OCI-LY3 (cell line): ENCODE results near the gene SLC25A20.
"Not testable (repeated sequence)": the region's sequence is repeated elsewhere in the genome, so short reads cannot be mapped to it uniquely, and the experiment has no call there.

Source experiments
- H2AFZ ChIP-seq: fragments of 200-600, 300-600 bp; shearing (Covaris generic); 2 replicates; pipeline ENCODE4 v1.6.0; 2014; ENCODE audit warnings: antibody characterized with exemption, low read depth, low read length
- H3K27ac ChIP-seq: fragments of 200-600, 300-600 bp; sonication (generic); 2 replicates; pipeline ENCODE4 v1.5.1; 2014; ENCODE audit warnings: mild to moderate bottlenecking, low read length, moderate library complexity, mixed read lengths
- H3K27me3 ChIP-seq: fragments of 200-600, 300-600 bp; sonication (generic); 2 replicates; pipeline ENCODE4 v1.6.1; 2014; ENCODE audit warnings: low read depth, low read length, mixed read lengths
- H3K36me3 ChIP-seq: fragments of 200-600, 300-600 bp; sonication (generic); replicated peaks from 2 replicates; pipeline ENCODE3; 2014; ENCODE audit warnings: low read depth, low read length, mixed read lengths
- H3K4me1 ChIP-seq: fragments of 300-600, 200-600 bp; sonication (generic); 2 replicates; pipeline ENCODE4 v1.6.1; 2014; ENCODE audit warnings: low read length, mixed read lengths
- H3K4me2 ChIP-seq: fragments of 200-600, 300-600 bp; sonication (generic); 2 replicates; pipeline ENCODE4 v1.6.1; 2014; ENCODE audit warnings: low read length, mixed read lengths
- H3K4me3 ChIP-seq: fragments of 300-600, 200-600 bp; sonication (generic); 2 replicates; pipeline ENCODE4 v1.5.1; 2014; ENCODE audit warnings: antibody characterized with exemption, mild to moderate bottlenecking, low read length, moderate library complexity
- H3K79me2 ChIP-seq: fragments of 300-600, 200-600 bp; shearing (Covaris generic); 2 replicates; pipeline ENCODE4 v1.6.1; 2014; ENCODE audit warnings: mild to moderate bottlenecking, low read length, mixed read lengths
- H3K9ac ChIP-seq: fragments of 300-600, 200-600 bp; shearing (Covaris generic); 2 replicates; pipeline ENCODE4 v1.6.0; 2014; ENCODE audit warnings: mild to moderate bottlenecking, low read length, moderate library complexity
- H3K9me3 ChIP-seq: fragments of 200-600, 300-600 bp; shearing (Covaris generic); 2 replicates; pipeline ENCODE4 v1.6.1; 2014; ENCODE audit warnings: low read length, mixed read lengths; ENCODE audit not compliant: insufficient read depth
- H4K20me1 ChIP-seq: fragments of 200-600, 300-600 bp; sonication (generic); 2 replicates; pipeline ENCODE4 v1.6.1; 2016; ENCODE audit warnings: low read length, mixed read lengths; ENCODE audit not compliant: insufficient read depth
- CTCF ChIP-seq: fragments of 200-600, 300-600 bp; sonication (generic); IDR thresholded peaks from 2 replicates; pipeline ENCODE4 v1.5.1; 2014; ENCODE audit warnings: antibody characterized with exemption, low read length, low read depth
- EZH2phosphoT487 ChIP-seq: fragments of 200-600 bp; shearing (Covaris generic); IDR thresholded peaks from 2 replicates; pipeline ENCODE4 v1.6.1; 2018; ENCODE audit warnings: antibody characterized with exemption, mixed run types, low read depth

Gene SLC25A20

GRCh38 chr3:48915296-48915695 is 16.6 kb upstream of the SLC25A20 start:
- no peak overlapping the region for H2AFZ ChIP-seq
- peaks cover 5% of the 10 kb centered on the region for H3K4me1 ChIP-seq
- H3K9ac ChIP-seq, result no peak overlapping the region
- peaks cover 3% of the 10 kb centered on the region for H4K20me1 ChIP-seq
- H3K4me3 ChIP-seq, result no peak overlapping the region
- no peaks in the 10 kb centered on the region for H3K36me3 ChIP-seq
- TF ChIP-seq EZH2phosphoT487, result no peak
- TF ChIP-seq CTCF, result no peak
- H3K27ac ChIP-seq, result no peak overlapping the region
- H3K27me3 ChIP-seq, result no peaks in the 10 kb centered on the region
- no peaks in the 10 kb centered on the region for H3K9me3 ChIP-seq
- peaks cover 25% of the 10 kb centered on the region for H3K79me2 ChIP-seq
- H3K4me2 ChIP-seq, result no peak overlapping the region

GRCh38 chr3:48907026-48907425 is 8.3 kb upstream of the SLC25A20 start:
- H3K9ac ChIP-seq, H3K27me3 ChIP-seq, H3K4me2 ChIP-seq, H3K4me3 ChIP-seq, H2AFZ ChIP-seq, H3K27ac ChIP-seq, H3K9me3 ChIP-seq, H3K4me1 ChIP-seq, H3K36me3 ChIP-seq, H4K20me1 ChIP-seq, H3K79me2 ChIP-seq: not testable (repeated sequence)

GRCh38 chr3:48899273-48899672 is 591 bp upstream of the SLC25A20 start:
- Histone ChIP-seq H3K9me3 (no peaks in the 10 kb centered on the region), H3K9ac (peak overlapping the region; percentile 54), H4K20me1 (no peaks in the 10 kb centered on the region), H3K4me3 (peak overlapping the region; percentile 90), H3K4me1 (peaks cover 20% of the 10 kb centered on the region), H3K79me2 (no peaks in the 10 kb centered on the region), H3K27me3 (no peaks in the 10 kb centered on the region), H3K36me3 (no peaks in the 10 kb centered on the region), H3K27ac (peak overlapping the region; percentile 43), H3K4me2 (peak overlapping the region; percentile 81), H2AFZ (peak overlapping the region; percentile 93)
- no peak for TF ChIP-seq CTCF
- TF ChIP-seq EZH2phosphoT487, result no peak

GRCh38 chr3:48897460-48898376 is 964 bp downstream of the SLC25A20 start:
- Histone ChIP-seq H2AFZ (peak overlapping the region; percentile 93), H3K27ac (peak overlapping the region; percentile 31; the same call in 1 of the 2 replicates), H3K79me2 (no peaks in the 10 kb centered on the region), H3K9ac (peak overlapping the region; percentile 75), H3K4me1 (peaks cover 14% of the 10 kb centered on the region), H3K9me3 (no peaks in the 10 kb centered on the region), H4K20me1 (no peaks in the 10 kb centered on the region), H3K36me3 (no peaks in the 10 kb centered on the region), H3K27me3 (no peaks in the 10 kb centered on the region), H3K4me3 (peak overlapping the region; percentile 90), H3K4me2 (peak overlapping the region; percentile 81)
- no peak for TF ChIP-seq CTCF
- TF ChIP-seq EZH2phosphoT487, result no peak
